Measurements from ENCODE around the gene CTNND2. TPM values are rescaled to one million over a fixed set of nuclear protein-coding genes. Genes with fewer than 3 reads are reported as not detected.

Gene CTNND2
- total RNA-seq, 1 donor from 2014 or later, result 6.9 TPM

GRCh38 chr5:11037941-11038340 is 866.3 kb downstream of the CTNND2 start:
- no peak for ATAC-seq
- H3K36me3 ChIP-seq, result no peaks in the 10 kb centered on the region
- no peaks in the 10 kb centered on the region for H3K9me3 ChIP-seq
- intact Hi-C loops (cut with DNase I), result no loop called here
- H3K4me1 ChIP-seq, result no peaks in the 10 kb centered on the region
- no peak overlapping the region for H3K4me3 ChIP-seq
- H3K27ac ChIP-seq, result no peak overlapping the region
- no peaks in the 10 kb centered on the region for H3K27me3 ChIP-seq
- TF ChIP-seq CTCF (IDR thresholded peaks at IDR 0.05), result no peak
- no peak for DNase-seq

- ATAC-seq (no peak), DNase-seq (no peak)
- Histone ChIP-seq H3K27ac (no peak overlapping the region), H3K9me3 (no peaks in the 10 kb centered on the region), H3K4me3 (no peak overlapping the region), H3K4me1 (no peaks in the 10 kb centered on the region), H3K27me3 (no peaks in the 10 kb centered on the region), H3K36me3 (no peaks in the 10 kb centered on the region)
- TF ChIP-seq CTCF (IDR thresholded peaks at IDR 0.05), result no peak
- intact Hi-C loops (cut with DNase I), result no loop called here
These were observed 867.2 kb downstream of the CTNND2 start for GRCh38 chr5:11037080-11037479.

GRCh38 chr5:11030671-11031070 is 873.6 kb downstream of the CTNND2 start:
- no peaks in the 10 kb centered on the region for H3K4me1 ChIP-seq
- DNase-seq (no peak), ATAC-seq (no peak)
- intact Hi-C loops (cut with DNase I), result no loop called here
- peaks cover 14% of the 10 kb centered on the region for H3K9me3 ChIP-seq
- H3K27ac ChIP-seq, result no peak overlapping the region
- H3K27me3 ChIP-seq, result no peaks in the 10 kb centered on the region
- no peak for TF ChIP-seq CTCF (IDR thresholded peaks at IDR 0.05)
- H3K36me3 ChIP-seq, result no peaks in the 10 kb centered on the region
- H3K4me3 ChIP-seq, result no peak overlapping the region

- Histone ChIP-seq H3K4me3 (no peak overlapping the region), H3K9me3 (peaks cover 14% of the 10 kb centered on the region), H3K36me3 (no peaks in the 10 kb centered on the region), H3K27ac (no peak overlapping the region), H3K4me1 (no peaks in the 10 kb centered on the region), H3K27me3 (no peaks in the 10 kb centered on the region)
- ATAC-seq (no peak), DNase-seq (no peak)
- TF ChIP-seq CTCF (IDR thresholded peaks at IDR 0.05), result no peak
- intact Hi-C loops (cut with DNase I), result no loop called here
These were observed 876.6 kb downstream of the CTNND2 start for GRCh38 chr5:11027660-11028059.

GRCh38 chr5:11026543-11026942 is 877.7 kb downstream of the CTNND2 start:
- Histone ChIP-seq H3K9me3 (peaks cover 14% of the 10 kb centered on the region), H3K4me3 (no peak overlapping the region), H3K27me3 (no peaks in the 10 kb centered on the region), H3K27ac (no peak overlapping the region), H3K36me3 (no peaks in the 10 kb centered on the region), H3K4me1 (no peaks in the 10 kb centered on the region)
- TF ChIP-seq CTCF (IDR thresholded peaks at IDR 0.05), result no peak
- DNase-seq, result no peak
- no peak for ATAC-seq
- intact Hi-C loops (cut with DNase I), result no loop called here

GRCh38 chr5:11023945-11024344 is 880.3 kb downstream of the CTNND2 start:
- TF ChIP-seq CTCF (IDR thresholded peaks at IDR 0.05), result no peak
- no peaks in the 10 kb centered on the region for H3K36me3 ChIP-seq
- H3K27ac ChIP-seq, result no peak overlapping the region
- no peak overlapping the region for H3K4me3 ChIP-seq
- no peaks in the 10 kb centered on the region for H3K9me3 ChIP-seq
- no peaks in the 10 kb centered on the region for H3K4me1 ChIP-seq
- intact Hi-C loops (cut with DNase I), result no loop called here
- DNase-seq (no peak), ATAC-seq (no peak)
- no peaks in the 10 kb centered on the region for H3K27me3 ChIP-seq
